ENCODE data around the gene DCLK3. TPM values are rescaled to one million over a fixed set of nuclear protein-coding genes. Genes with fewer than 3 reads are reported as not detected.

Gene DCLK3
- total RNA-seq, 1 experiment from 2014 or later = not detected

DNA sequence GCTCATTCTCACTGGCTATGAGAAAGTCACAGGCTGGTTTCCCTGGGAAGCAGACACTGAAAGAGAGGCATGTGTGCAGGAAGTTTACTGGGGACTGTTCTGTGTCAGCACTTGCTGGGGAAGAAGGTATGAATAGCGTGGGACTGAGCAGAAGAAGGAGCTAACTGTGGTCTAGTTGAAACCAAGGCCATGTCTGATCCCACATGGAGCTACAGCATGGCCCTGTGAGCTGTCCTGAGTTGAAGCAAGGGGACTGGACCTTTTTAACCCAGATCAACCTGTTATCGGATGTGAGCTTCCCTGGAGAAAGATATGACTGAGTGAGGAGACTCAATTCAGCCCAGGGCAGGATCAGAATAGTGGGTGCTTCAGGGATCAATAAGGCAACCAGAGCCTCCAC, 53.7 kb downstream of the DCLK3 start:
- DNase-seq (ENCODE audit: low read depth in 1 of 2, low spot score in 2 of 2) = no peak

DNA sequence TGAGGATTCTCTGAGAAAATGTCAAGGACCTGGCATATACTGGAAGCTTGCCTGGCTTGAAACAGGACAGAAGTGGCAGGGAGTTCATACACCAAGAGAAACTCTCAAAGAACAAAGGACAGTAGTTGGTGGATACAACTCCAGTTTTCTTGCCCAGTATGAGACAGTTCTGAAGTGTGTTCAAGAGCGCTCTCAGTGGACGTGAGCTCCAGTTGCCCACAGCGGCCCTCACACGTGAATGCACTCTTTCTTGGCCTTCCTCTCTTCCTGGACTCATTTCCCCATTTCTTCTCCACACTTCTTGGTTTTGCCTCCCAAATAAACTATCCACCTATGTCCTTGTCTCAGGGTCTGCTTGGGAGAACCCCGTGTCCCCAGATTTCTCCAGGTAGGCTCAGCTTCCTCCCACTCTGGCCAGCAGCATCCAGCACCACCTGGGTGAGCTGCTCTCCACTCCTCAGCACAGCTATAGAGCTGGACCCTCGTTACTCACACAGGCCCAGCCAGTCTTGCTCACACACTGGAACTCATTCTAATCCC, 54.5 kb downstream of the DCLK3 start:
- DNase-seq (ENCODE audit: low read depth in 1 of 2, low spot score in 2 of 2) = no peak

More for the DNA sequence above, 53.7 kb downstream of the DCLK3 start:
- Histone ChIP-seq H3K9me3 (replicated peaks) (no peaks in the 10 kb centered on the region), H3K27ac (no peak overlapping the region), H3K4me1 (replicated peaks) (no peaks in the 10 kb centered on the region; the same call in none of the 2 replicates), H3K36me3 (no peaks in the 10 kb centered on the region), H3K4me3 (no peak overlapping the region), H3K27me3 (replicated peaks) (no peaks in the 10 kb centered on the region)

GRCh38 chr3:36709281-36709680, 55.1 kb downstream of the DCLK3 start:
- Histone ChIP-seq H3K27me3 (replicated peaks) (no peaks in the 10 kb centered on the region), H3K4me1 (replicated peaks) (no peaks in the 10 kb centered on the region; the same call in 1 of the 2 replicates), H3K9me3 (replicated peaks) (no peaks in the 10 kb centered on the region), H3K27ac (no peak overlapping the region), H3K4me3 (no peak overlapping the region), H3K36me3 (no peaks in the 10 kb centered on the region)
- no peak for DNase-seq (ENCODE audit: low read depth in 1 of 2, low spot score in 2 of 2)

More for the DNA sequence above, 54.5 kb downstream of the DCLK3 start:
- Histone ChIP-seq H3K36me3 (no peaks in the 10 kb centered on the region), H3K27ac (no peak overlapping the region), H3K4me1 (replicated peaks) (no peaks in the 10 kb centered on the region; the same call in none of the 2 replicates), H3K27me3 (replicated peaks) (no peaks in the 10 kb centered on the region), H3K9me3 (replicated peaks) (no peaks in the 10 kb centered on the region), H3K4me3 (no peak overlapping the region)

- Histone ChIP-seq H3K27me3 (replicated peaks) (no peaks in the 10 kb centered on the region), H3K9me3 (replicated peaks) (no peaks in the 10 kb centered on the region), H3K4me1 (replicated peaks) (peaks cover 6% of the 10 kb centered on the region), H3K27ac (no peak overlapping the region), H3K4me3 (no peak overlapping the region), H3K36me3 (no peaks in the 10 kb centered on the region)
- DNase-seq (ENCODE audit: low read depth in 1 of 2, low spot score in 2 of 2) = no peak
These were observed 56.5 kb downstream of the DCLK3 start for GRCh38 chr3:36707623-36708409.

DNA sequence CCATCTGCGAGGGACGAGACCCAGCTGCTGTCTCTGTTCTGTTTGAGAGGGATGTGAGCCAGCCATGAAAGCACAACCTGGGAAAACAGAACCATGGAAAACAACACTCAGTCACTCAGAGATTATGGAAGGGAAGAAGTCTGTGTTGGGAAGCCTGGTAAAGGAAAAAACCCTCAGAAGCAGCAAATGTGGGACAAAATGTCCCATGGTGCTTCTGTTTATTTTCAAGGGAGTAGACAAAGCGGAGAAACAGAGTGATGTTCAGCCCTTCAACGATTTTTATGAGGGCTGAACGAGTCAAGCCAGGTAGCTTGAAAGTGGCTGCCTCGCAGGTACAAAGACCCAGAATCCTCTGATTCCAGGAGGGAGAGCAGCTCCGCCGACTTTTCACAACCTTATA, 59.3 kb downstream of the DCLK3 start:
- Histone ChIP-seq H3K36me3 (no peaks in the 10 kb centered on the region), H3K27me3 (replicated peaks) (no peaks in the 10 kb centered on the region), H3K4me3 (no peak overlapping the region), H3K27ac (no peak overlapping the region), H3K9me3 (replicated peaks) (no peaks in the 10 kb centered on the region), H3K4me1 (replicated peaks) (peaks cover 6% of the 10 kb centered on the region)
- DNase-seq (ENCODE audit: low read depth in 1 of 2, low spot score in 2 of 2) = no peak

DNA sequence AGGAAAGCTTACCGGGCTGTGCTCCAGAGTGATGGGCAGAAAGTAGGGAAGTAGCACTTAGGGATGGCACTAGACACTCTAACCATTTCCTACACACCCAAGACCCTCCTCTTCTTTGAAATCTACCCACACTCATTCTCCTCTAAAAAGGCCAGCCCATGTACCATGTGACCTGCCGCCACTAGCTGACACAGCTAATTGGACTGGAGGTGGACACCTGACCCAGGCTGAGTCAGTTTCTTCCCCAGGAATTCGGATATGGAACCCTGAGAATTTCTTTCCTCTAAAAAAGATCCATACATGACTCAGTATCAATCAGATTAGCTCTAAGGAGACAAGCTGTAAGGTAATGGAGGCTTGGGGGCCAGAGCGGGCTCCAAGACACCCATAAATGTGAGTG, 60.1 kb downstream of the DCLK3 start:
- DNase-seq (ENCODE audit: low read depth in 1 of 2, low spot score in 2 of 2) = no peak
- Histone ChIP-seq H3K36me3 (no peaks in the 10 kb centered on the region), H3K27me3 (replicated peaks) (no peaks in the 10 kb centered on the region), H3K4me3 (no peak overlapping the region), H3K27ac (no peak overlapping the region), H3K9me3 (replicated peaks) (no peaks in the 10 kb centered on the region), H3K4me1 (replicated peaks) (peaks cover 6% of the 10 kb centered on the region)

- Histone ChIP-seq H3K27ac (no peak overlapping the region), H3K9me3 (replicated peaks) (no peaks in the 10 kb centered on the region), H3K27me3 (replicated peaks) (no peaks in the 10 kb centered on the region), H3K4me1 (replicated peaks) (peaks cover 6% of the 10 kb centered on the region), H3K36me3 (no peaks in the 10 kb centered on the region), H3K4me3 (no peak overlapping the region)
- DNase-seq (ENCODE audit: low read depth in 1 of 2, low spot score in 2 of 2) = no peak
These were observed 63.1 kb downstream of the DCLK3 start for GRCh38 chr3:36701249-36701572.

GRCh38 chr3:36700537-36701248, 63.7 kb downstream of the DCLK3 start:
- Histone ChIP-seq H3K4me3 (no peak overlapping the region), H3K9me3 (replicated peaks) (no peaks in the 10 kb centered on the region), H3K4me1 (replicated peaks) (peaks cover 9% of the 10 kb centered on the region), H3K36me3 (no peaks in the 10 kb centered on the region), H3K27me3 (replicated peaks) (no peaks in the 10 kb centered on the region), H3K27ac (no peak overlapping the region)
- DNase-seq (ENCODE audit: low read depth in 1 of 2, low spot score in 2 of 2) = peak; percentile 45 to 61

DNA sequence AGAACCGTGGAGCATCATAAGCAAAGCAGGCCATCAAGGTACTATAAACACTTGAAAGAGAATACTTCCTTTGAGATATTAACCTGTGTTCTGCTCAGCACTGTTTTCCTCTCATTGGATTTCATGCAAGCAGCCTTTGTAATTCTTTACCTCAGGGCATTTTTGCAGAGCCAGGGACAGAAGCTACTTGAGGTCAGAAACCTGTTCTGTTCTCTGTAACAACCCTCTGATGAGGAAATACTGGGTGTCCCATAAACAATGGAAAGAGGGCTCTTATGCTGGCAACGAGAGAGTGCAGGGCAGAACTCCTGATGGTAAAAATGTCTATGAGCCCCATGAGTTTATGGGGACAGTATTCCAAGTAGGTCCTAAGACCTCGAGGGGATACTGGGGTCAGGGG, 66.0 kb downstream of the DCLK3 start:
- H3K36me3 ChIP-seq = no peaks in the 10 kb centered on the region
- H3K27me3 ChIP-seq (replicated peaks) = no peaks in the 10 kb centered on the region

GRCh38 chr3:36697229-36698001, 66.9 kb downstream of the DCLK3 start:
- no peak for DNase-seq (ENCODE audit: low read depth in 1 of 2, low spot score in 2 of 2)
- Histone ChIP-seq H3K4me1 (replicated peaks) (peaks cover 6% of the 10 kb centered on the region), H3K27me3 (replicated peaks) (no peaks in the 10 kb centered on the region), H3K27ac (no peak overlapping the region), H3K9me3 (replicated peaks) (no peaks in the 10 kb centered on the region), H3K36me3 (no peaks in the 10 kb centered on the region), H3K4me3 (no peak overlapping the region)

More for the DNA sequence above, 66.0 kb downstream of the DCLK3 start:
- no peak for DNase-seq (ENCODE audit: low read depth in 1 of 2, low spot score in 2 of 2)
- Histone ChIP-seq H3K9me3 (replicated peaks) (no peaks in the 10 kb centered on the region), H3K4me1 (replicated peaks) (peaks cover 10% of the 10 kb centered on the region), H3K27ac (no peak overlapping the region), H3K4me3 (no peak overlapping the region)

- Histone ChIP-seq H3K27ac (no peak overlapping the region), H3K4me1 (replicated peaks) (peaks cover 6% of the 10 kb centered on the region), H3K27me3 (replicated peaks) (no peaks in the 10 kb centered on the region), H3K36me3 (no peaks in the 10 kb centered on the region), H3K4me3 (no peak overlapping the region), H3K9me3 (replicated peaks) (no peaks in the 10 kb centered on the region)
- DNase-seq (ENCODE audit: low read depth in 1 of 2, low spot score in 2 of 2) = no peak
These were observed 67.6 kb downstream of the DCLK3 start for GRCh38 chr3:36696799-36697198.

- Histone ChIP-seq H3K27ac (no peak overlapping the region), H3K4me1 (replicated peaks) (peaks cover 6% of the 10 kb centered on the region), H3K36me3 (no peaks in the 10 kb centered on the region), H3K27me3 (replicated peaks) (no peaks in the 10 kb centered on the region), H3K4me3 (no peak overlapping the region), H3K9me3 (replicated peaks) (no peaks in the 10 kb centered on the region)
- DNase-seq (ENCODE audit: low read depth in 1 of 2, low spot score in 2 of 2) = no peak
These were observed 68.6 kb downstream of the DCLK3 start for GRCh38 chr3:36695769-36696137.

DNA sequence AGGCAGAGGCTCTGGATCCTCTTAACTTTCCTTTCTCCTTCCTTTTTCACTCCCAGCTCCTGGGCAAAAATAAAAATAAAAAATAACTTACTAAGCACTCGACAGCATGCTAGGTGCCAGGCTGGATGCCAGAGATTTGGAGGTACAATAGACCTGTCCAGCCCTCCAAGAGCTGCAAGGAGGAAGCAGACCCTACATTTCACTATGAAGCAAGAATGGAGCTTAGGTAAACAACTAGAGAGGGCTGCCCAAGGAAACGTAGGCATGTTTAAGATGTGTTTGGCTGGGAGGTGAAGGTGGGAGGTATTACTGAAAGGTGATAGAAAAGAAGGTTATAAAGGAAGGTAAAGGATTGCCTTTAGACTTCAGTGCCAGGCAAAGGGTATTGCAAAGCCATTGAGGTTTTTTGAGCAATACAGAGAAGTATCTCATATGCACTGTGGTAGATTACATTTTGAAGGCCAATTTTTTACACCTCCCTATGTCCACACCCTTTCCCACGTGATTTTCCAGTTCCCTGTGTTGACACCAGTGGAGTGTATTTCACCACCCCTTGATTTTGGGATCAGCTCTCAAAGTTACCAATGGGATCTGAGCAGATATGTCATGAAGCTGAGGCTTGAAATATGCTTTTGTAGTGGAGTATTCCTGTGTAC, 69.1 kb downstream of the DCLK3 start:
- Histone ChIP-seq H3K36me3 (no peaks in the 10 kb centered on the region), H3K27me3 (replicated peaks) (no peaks in the 10 kb centered on the region), H3K4me1 (replicated peaks) (peaks cover 6% of the 10 kb centered on the region), H3K4me3 (no peak overlapping the region), H3K9me3 (replicated peaks) (no peaks in the 10 kb centered on the region), H3K27ac (no peak overlapping the region)
- DNase-seq (ENCODE audit: low read depth in 1 of 2, low spot score in 2 of 2) = no peak

Data from SJSA1 (cell line).